Mesendoderm (in vitro differentiated cells): Measurements from ENCODE around the gene E2F7.

Experiments
- DNase-seq: peaks from one replicate; pipeline ENCODE4 v3.0.0; 2013
- H2AK5ac ChIP-seq: 2 replicates; pipeline ENCODE4 v1.6.1; 2013; ENCODE audit warnings: low read length, inconsistent platforms
- H2BK120ac ChIP-seq: 2 replicates; pipeline ENCODE4 v1.6.1; 2013; ENCODE audit warnings: low read depth, mild to moderate bottlenecking, low read length, moderate library complexity, mixed read lengths
- H2BK15ac ChIP-seq: replicated peaks from 2 replicates; pipeline ENCODE4 v1.6.1; 2013; ENCODE audit warnings: low read depth, mild to moderate bottlenecking, moderate library complexity
- H2BK5ac ChIP-seq: 2 replicates; pipeline ENCODE4 v1.6.1; 2013; ENCODE audit warnings: low read length, inconsistent platforms
- H3K18ac ChIP-seq: 2 replicates; pipeline ENCODE4 v1.6.1; 2013; ENCODE audit warnings: mild to moderate bottlenecking, low read length, mixed read lengths
- H3K23ac ChIP-seq: one replicate; pipeline ENCODE4 v1.6.1; 2013; ENCODE audit warnings: low read length
- H3K27ac ChIP-seq: 2 replicates; pipeline ENCODE4 v1.5.1; 2013; ENCODE audit warnings: low read depth, mild to moderate bottlenecking, inconsistent platforms, low read length, moderate library complexity
- H3K27me3 ChIP-seq: 2 replicates; pipeline ENCODE4 v1.6.1; 2013; ENCODE audit warnings: low read length, control low read depth, mild to moderate bottlenecking, inconsistent platforms; ENCODE audit not compliant: insufficient read depth, poor library complexity
- H3K36me3 ChIP-seq: 2 replicates; pipeline ENCODE4 v1.6.1; 2013; ENCODE audit warnings: low read length, inconsistent platforms; ENCODE audit not compliant: control insufficient read depth, insufficient read depth
- H3K4ac ChIP-seq: one replicate; pipeline ENCODE4 v1.6.1; 2013; ENCODE audit warnings: low read depth, mild to moderate bottlenecking, low read length, moderate library complexity
- H3K4me1 ChIP-seq: 2 replicates; pipeline ENCODE4 v1.6.1; 2013; ENCODE audit warnings: low read depth, low read length, inconsistent platforms; ENCODE audit not compliant: control insufficient read depth
- H3K4me2 ChIP-seq: 2 replicates; pipeline ENCODE4 v1.6.1; 2013; ENCODE audit warnings: low read length
- H3K4me3 ChIP-seq: 2 replicates; pipeline ENCODE4 v1.5.1; 2013; ENCODE audit warnings: mild to moderate bottlenecking, low read length
- H3K56ac ChIP-seq: one replicate; pipeline ENCODE4 v1.6.1; 2013; ENCODE audit warnings: low read length
- H3K79me1 ChIP-seq: 2 replicates; pipeline ENCODE4 v1.6.1; 2013; ENCODE audit warnings: low read length, inconsistent platforms
- H3K79me2 ChIP-seq: 2 replicates; pipeline ENCODE4 v1.6.1; 2013; ENCODE audit warnings: mild to moderate bottlenecking, low read length; ENCODE audit not compliant: control insufficient read depth, insufficient read depth
- H3K9ac ChIP-seq: 2 replicates; pipeline ENCODE4 v1.6.1; 2013; ENCODE audit warnings: low read length, inconsistent platforms
- H4K5ac ChIP-seq: one replicate; pipeline ENCODE4 v1.6.1; 2013; ENCODE audit warnings: low read length
- H4K8ac ChIP-seq: one replicate; pipeline ENCODE4 v1.6.1; 2013; ENCODE audit warnings: low read depth, mild to moderate bottlenecking, control low read depth, low read length, moderate library complexity
- WGBS: extraction: QIAGEN DNeasy Blood & Tissue Kit; methylation state at CpG from one replicate; pipeline ENCODE4 v1.1.7; 2013; ENCODE audit warnings: low lambda C conversion rate, missing lambda C conversion rate; ENCODE audit not compliant: insufficient coverage; ENCODE audit errors: extremely low coverage; 5-methylcytosine and 5-hydroxymethylcytosine counted together

E2F7 gene

DNA sequence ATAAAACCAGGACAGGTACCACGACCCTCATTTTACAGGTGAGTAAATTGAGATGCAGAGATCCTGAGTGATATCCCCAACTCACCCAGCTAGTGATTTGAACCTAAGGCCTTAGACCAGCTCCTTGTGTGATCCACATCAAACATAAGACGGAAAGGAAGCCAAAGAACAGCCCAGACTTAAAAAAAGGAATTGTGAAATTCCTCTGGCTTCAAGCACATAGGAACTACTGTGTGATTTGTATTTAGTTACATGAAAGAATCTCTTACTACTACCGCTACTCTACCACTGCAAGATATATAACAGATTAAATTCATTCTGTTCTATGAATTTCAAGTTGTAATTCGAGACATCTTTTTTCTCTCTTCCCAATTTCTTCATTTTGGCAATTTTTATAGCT lies 10.5 kb downstream of the E2F7 start:
- no peaks in the 10 kb centered on the region for H3K79me2 ChIP-seq
- no peak overlapping the region for H3K23ac ChIP-seq
- H2AK5ac ChIP-seq = no peak overlapping the region
- no peak overlapping the region for H3K27ac ChIP-seq
- H2BK120ac ChIP-seq = no peak overlapping the region
- no peak overlapping the region for H3K4ac ChIP-seq
- no peak overlapping the region for H3K9ac ChIP-seq
- H2BK15ac ChIP-seq = no peak overlapping the region
- H3K4me2 ChIP-seq = no peak overlapping the region
- H2BK5ac ChIP-seq = no peak overlapping the region
- WGBS = no CpG with 5 or more reads among the region's 4 CpGs
- H3K27me3 ChIP-seq = no peaks in the 10 kb centered on the region
- no peak overlapping the region for H4K8ac ChIP-seq
- no peak overlapping the region for H3K18ac ChIP-seq
- no peak overlapping the region for H4K5ac ChIP-seq
- H3K4me1 ChIP-seq = no peaks in the 10 kb centered on the region
- DNase-seq = no peak
- peaks cover 6% of the 10 kb centered on the region for H3K79me1 ChIP-seq
- no peak overlapping the region for H3K4me3 ChIP-seq
- no peak overlapping the region for H3K56ac ChIP-seq
- H3K36me3 ChIP-seq = peaks cover 6% of the 10 kb centered on the region

DNA sequence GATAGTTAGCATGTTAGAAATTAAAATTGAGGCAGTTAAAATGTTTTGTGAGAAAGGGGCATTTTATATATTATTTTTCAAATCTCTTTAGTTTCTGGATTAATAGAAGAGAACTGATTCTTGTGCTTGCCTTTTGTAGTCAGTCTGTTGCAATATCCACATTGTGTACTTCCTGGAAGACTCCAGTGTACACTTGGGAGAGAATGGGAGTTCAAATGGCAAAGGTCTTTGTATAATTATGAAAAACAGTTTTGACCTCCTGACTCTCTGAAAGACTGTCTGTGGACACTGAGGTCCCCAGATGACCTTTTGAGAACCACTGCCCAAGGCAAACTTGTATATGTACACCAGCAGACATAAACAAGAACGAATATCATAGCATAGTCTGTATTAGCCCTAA lies 12.1 kb downstream of the E2F7 start:
- no peak overlapping the region for H3K56ac ChIP-seq
- no peak overlapping the region for H4K8ac ChIP-seq
- no peak for DNase-seq
- H3K4ac ChIP-seq = no peak overlapping the region
- H2BK15ac ChIP-seq = no peak overlapping the region
- H2AK5ac ChIP-seq = no peak overlapping the region
- no peak overlapping the region for H2BK5ac ChIP-seq
- peaks cover 3% of the 10 kb centered on the region for H3K79me1 ChIP-seq
- H3K27me3 ChIP-seq = no peaks in the 10 kb centered on the region
- no peak overlapping the region for H3K4me3 ChIP-seq
- peaks cover 4% of the 10 kb centered on the region for H3K36me3 ChIP-seq
- no peak overlapping the region for H3K18ac ChIP-seq
- no peaks in the 10 kb centered on the region for H3K4me1 ChIP-seq
- H3K27ac ChIP-seq = no peak overlapping the region
- no peaks in the 10 kb centered on the region for H3K79me2 ChIP-seq
- H2BK120ac ChIP-seq = no peak overlapping the region
- H3K23ac ChIP-seq = no peak overlapping the region
- no peak overlapping the region for H4K5ac ChIP-seq
- no peak overlapping the region for H3K9ac ChIP-seq
- WGBS = no CpG with 5 or more reads among the region's 1 CpG
- H3K4me2 ChIP-seq = no peak overlapping the region

DNA sequence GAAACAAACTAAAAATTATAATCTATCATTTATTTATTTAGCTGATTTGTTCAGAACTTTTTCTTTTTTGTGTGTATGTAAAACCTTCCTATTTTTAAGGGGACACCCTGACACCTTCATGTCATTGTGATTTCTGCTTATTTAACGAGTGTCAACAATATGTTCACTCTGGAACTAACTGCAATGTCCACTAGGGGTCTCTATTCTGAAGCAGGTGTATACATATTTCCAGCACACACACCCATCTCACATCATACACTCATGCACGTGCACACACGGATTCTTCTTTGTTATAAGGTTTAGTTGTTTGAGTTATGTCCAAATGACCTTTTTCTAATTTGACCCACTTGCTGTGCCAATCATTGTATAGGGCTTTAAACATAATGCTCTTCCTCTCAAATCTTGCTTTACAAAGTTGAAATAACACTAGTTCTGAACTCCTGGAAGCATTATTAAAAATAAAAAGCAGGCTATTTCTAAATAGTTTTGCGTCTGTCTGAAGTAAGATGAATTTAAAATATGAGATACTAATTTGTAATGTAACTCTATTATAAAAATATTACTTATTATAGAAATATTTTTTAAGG lies 15.5 kb downstream of the E2F7 start:
- Histone ChIP-seq H3K56ac (no peak overlapping the region), H3K4me1 (no peaks in the 10 kb centered on the region), H3K79me2 (no peaks in the 10 kb centered on the region), H3K4me3 (no peak overlapping the region), H3K79me1 (peaks cover 3% of the 10 kb centered on the region), H3K23ac (no peak overlapping the region), H3K18ac (no peak overlapping the region), H3K4me2 (no peak overlapping the region), H4K8ac (no peak overlapping the region), H3K27ac (no peak overlapping the region), H2AK5ac (no peak overlapping the region), H2BK15ac (no peak overlapping the region), H3K4ac (no peak overlapping the region), H3K9ac (no peak overlapping the region), H4K5ac (no peak overlapping the region), H3K36me3 (peaks cover 4% of the 10 kb centered on the region), H3K27me3 (no peaks in the 10 kb centered on the region), H2BK5ac (no peak overlapping the region), H2BK120ac (no peak overlapping the region)
- DNase-seq = peak; percentile 52
- no CpG with 5 or more reads among the region's 4 CpGs for WGBS

DNA sequence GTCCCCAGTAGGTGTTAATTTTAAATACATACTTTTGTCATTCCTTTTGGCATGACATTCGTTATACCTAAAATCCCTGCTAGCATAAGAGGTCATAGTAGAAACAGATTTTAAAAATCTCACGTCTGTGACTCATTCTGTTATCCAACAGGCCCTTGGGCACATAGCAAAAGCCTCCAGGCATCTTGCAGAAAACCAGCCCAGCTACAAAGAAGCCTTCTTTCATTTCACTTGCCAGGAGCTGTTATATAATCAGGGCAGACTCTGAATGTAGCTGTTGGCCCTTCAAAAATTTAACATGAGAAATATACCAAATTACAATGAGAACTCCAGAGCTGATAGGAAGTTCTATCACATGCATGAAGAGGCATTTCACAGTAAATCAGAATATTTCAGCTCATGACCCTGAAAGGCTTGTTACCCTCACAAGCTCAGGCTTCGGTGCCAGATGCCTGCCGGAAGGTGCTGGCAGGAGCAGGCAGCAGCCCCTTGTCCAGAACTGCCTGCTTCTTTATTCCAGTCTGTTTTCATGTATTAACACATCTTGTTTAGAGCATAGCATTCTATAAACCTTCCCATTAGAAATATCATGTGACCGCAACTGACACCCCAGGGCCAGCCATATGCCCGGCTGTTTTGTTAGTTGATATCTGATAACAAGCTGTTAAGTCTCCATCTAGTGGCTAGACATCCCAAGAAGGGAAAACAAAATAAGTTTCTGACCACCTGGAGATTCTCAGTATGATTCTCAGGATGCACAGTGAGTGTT lies 17.8 kb downstream of the E2F7 start:
- no peak overlapping the region for H3K18ac ChIP-seq
- H3K4me3 ChIP-seq = no peak overlapping the region
- H3K79me2 ChIP-seq = no peaks in the 10 kb centered on the region
- peak; percentile 4 for DNase-seq
- no peak overlapping the region for H2BK15ac ChIP-seq
- H3K4me2 ChIP-seq = no peak overlapping the region
- no peak overlapping the region for H3K23ac ChIP-seq
- no peak overlapping the region for H2BK120ac ChIP-seq
- H3K27ac ChIP-seq = no peak overlapping the region
- H3K4me1 ChIP-seq = no peaks in the 10 kb centered on the region
- H3K36me3 ChIP-seq = peaks cover 7% of the 10 kb centered on the region
- WGBS = no CpG with 5 or more reads among the region's 6 CpGs
- H3K27me3 ChIP-seq = no peaks in the 10 kb centered on the region
- H2BK5ac ChIP-seq = no peak overlapping the region
- H4K5ac ChIP-seq = no peak overlapping the region
- H3K4ac ChIP-seq = no peak overlapping the region
- H4K8ac ChIP-seq = no peak overlapping the region
- no peak overlapping the region for H3K56ac ChIP-seq
- no peak overlapping the region for H2AK5ac ChIP-seq
- H3K79me1 ChIP-seq = no peaks in the 10 kb centered on the region
- H3K9ac ChIP-seq = no peak overlapping the region

DNA sequence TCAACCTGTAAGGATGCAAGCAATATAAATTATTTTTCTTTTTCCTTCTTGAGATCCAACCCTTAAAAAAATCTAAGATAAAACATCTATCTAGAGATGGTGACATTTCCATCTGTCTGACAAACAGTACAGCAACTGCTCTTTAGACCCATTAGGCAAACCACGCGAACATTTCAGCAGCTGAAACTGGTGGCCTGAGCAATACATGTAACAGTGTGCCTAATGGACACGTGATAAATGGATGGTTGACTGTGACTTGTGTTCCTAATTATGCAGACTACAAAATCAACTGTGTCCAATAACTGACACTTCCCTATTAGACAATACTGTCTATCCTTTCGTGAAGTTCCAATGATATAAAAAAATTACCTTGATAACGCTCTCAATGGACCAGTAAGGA lies 18.9 kb downstream of the E2F7 start:
- H3K36me3 ChIP-seq = peaks cover 7% of the 10 kb centered on the region
- no peak overlapping the region for H2BK15ac ChIP-seq
- no peak overlapping the region for H3K4me2 ChIP-seq
- DNase-seq = no peak
- H3K4ac ChIP-seq = no peak overlapping the region
- H3K23ac ChIP-seq = no peak overlapping the region
- H3K56ac ChIP-seq = no peak overlapping the region
- H3K18ac ChIP-seq = no peak overlapping the region
- no peaks in the 10 kb centered on the region for H3K4me1 ChIP-seq
- no peak overlapping the region for H2BK5ac ChIP-seq
- no peak overlapping the region for H4K8ac ChIP-seq
- no peak overlapping the region for H2BK120ac ChIP-seq
- H3K79me1 ChIP-seq = no peaks in the 10 kb centered on the region
- no peak overlapping the region for H2AK5ac ChIP-seq
- H3K27me3 ChIP-seq = no peaks in the 10 kb centered on the region
- H3K79me2 ChIP-seq = no peaks in the 10 kb centered on the region
- H3K9ac ChIP-seq = no peak overlapping the region
- H4K5ac ChIP-seq = no peak overlapping the region
- WGBS = no CpG with 5 or more reads among the region's 5 CpGs
- no peak overlapping the region for H3K27ac ChIP-seq
- no peak overlapping the region for H3K4me3 ChIP-seq

DNA sequence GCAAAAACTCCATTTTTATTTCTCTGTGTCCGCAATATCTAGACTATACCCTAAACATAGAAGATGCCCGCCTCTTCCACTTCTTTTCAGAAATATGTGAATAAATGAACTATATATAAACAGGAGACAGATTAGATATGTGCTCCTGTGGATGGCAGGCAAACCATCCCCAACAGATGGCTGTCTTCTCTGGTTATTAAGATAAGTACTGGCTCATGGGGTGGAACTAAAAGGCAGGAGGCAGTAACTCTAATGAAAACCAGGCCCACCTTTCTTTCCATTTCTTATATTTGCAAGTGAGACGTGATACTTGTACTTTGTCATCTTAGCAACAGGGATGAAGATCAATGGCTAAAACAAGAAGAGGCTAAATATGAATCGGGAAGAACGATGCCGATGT lies 20.2 kb downstream of the E2F7 start:
- H3K79me2 ChIP-seq = no peaks in the 10 kb centered on the region
- no peak overlapping the region for H3K4me2 ChIP-seq
- H4K5ac ChIP-seq = no peak overlapping the region
- no peak overlapping the region for H3K9ac ChIP-seq
- no peak overlapping the region for H4K8ac ChIP-seq
- H3K4ac ChIP-seq = no peak overlapping the region
- H2AK5ac ChIP-seq = no peak overlapping the region
- no peak for DNase-seq
- H3K18ac ChIP-seq = no peak overlapping the region
- H3K79me1 ChIP-seq = no peaks in the 10 kb centered on the region
- H3K36me3 ChIP-seq = peaks cover 7% of the 10 kb centered on the region
- H3K27me3 ChIP-seq = no peaks in the 10 kb centered on the region
- no peak overlapping the region for H3K56ac ChIP-seq
- no peak overlapping the region for H3K4me3 ChIP-seq
- H2BK5ac ChIP-seq = no peak overlapping the region
- no peaks in the 10 kb centered on the region for H3K4me1 ChIP-seq
- no peak overlapping the region for H2BK120ac ChIP-seq
- H2BK15ac ChIP-seq = no peak overlapping the region
- no peak overlapping the region for H3K23ac ChIP-seq
- H3K27ac ChIP-seq = no peak overlapping the region
- WGBS = no CpG with 5 or more reads among the region's 6 CpGs
